Gastrocnemius medialis (tissue), 4 donors: ENCODE measurements around the gene POR.

Source experiments
- CTCF ChIP-seq, 5 experiments: fragments of 450-650 bp in 3 of 5; fragments of 200-600 bp in 2 of 5; sonication (generic) in 2 of 5; IDR thresholded peaks in 4 of 5; conservative IDR thresholded peaks in 1 of 5; 1 replicate in 4 of 5; 2 replicates in 1 of 5; pipeline ENCODE4 v1.5.1; 2016 to 2019; ENCODE audit warnings: antibody characterized with exemption in 5 of 5, mild to moderate bottlenecking in 3 of 5, moderate library complexity in 3 of 5
- POLR2A ChIP-seq, 2 donors: fragments of 450-650 bp; IDR thresholded peaks; one replicate each; pipeline ENCODE4 v1.6.1; 2017; ENCODE audit warnings: antibody characterized with exemption in 2 of 2, mild to moderate bottlenecking in 2 of 2, moderate library complexity in 2 of 2

- TF ChIP-seq CTCF (IDR thresholded peaks at IDR 0.05 in 4 of 5, conservative IDR thresholded peaks at IDR 0.05 in 1 of 5) (no peak), POLR2A (IDR thresholded peaks at IDR 0.05) (no peak)
These were observed 5.3 kb upstream of the POR start for GRCh38 chr7:75909521-75910132.
